K562 (cell line): Measurements from ENCODE around the gene TM9SF3. TPM values are rescaled to one million over a fixed set of nuclear protein-coding genes. Genes with fewer than 3 reads are reported as not detected.

Experiments used
- ATAC-seq: fragments of 200-7000 bp; cut with Tn5 transposase; 3 replicates; pipeline ENCODE4 v1.9.1; 2020; ENCODE audit warnings: moderate library complexity
- BruUV-seq: library from RNA; stranded (reverse); fragments of 400-500 nt; replicated peaks from 2 replicates; lab custom pipeline; 2021; lab: Mats Ljungman, UMichigan
- CTCF ChIA-PET: fragments of 300-600 bp; formaldehyde crosslinking; extraction: SDS; loops from one replicate; lab custom pipeline; 2021; ENCODE audit warnings: low intra/inter-chr PET ratio; lab: Yijun Ruan, JAX
- POLR2A ChIA-PET: fragments of 300-600, 350-650 bp; sonication (Branson Sonifier 250); formaldehyde crosslinking; extraction: SDS; loops from one replicate; lab custom pipeline; 2021; ENCODE audit warnings: antibody characterized with exemption, inconsistent platforms; lab: Yijun Ruan, JAX
- DNase-seq, 4 experiments: peaks; one replicate each; pipeline versions ENCODE4 v3.0.0 to v3.0.0-alpha.2; 2011 to 2018; ENCODE audit warnings: low spot score in 3 of 4, mixed read lengths in 3 of 4; ENCODE audit errors: extremely low read depth in 1 of 4
- FAIRE-seq: peaks from 2 replicates; lab custom pipeline; 2011; peaks lifted over from hg19 to GRCh38; lab: Jason Lieb, UNC
- H2AFZ ChIP-seq: 2 replicates; pipeline ENCODE4 v1.6.0; 2011; ENCODE audit warnings: low read depth, low read length, control low read depth, inconsistent platforms
- H3K27ac ChIP-seq: fragments of 200-600 bp; 3 replicates; pipeline ENCODE4 v1.8.0; 2011; ENCODE audit warnings: low read depth, mild to moderate bottlenecking, control low read depth, inconsistent platforms, low read length, moderate library complexity, mixed read lengths; ENCODE audit errors: extremely low read depth
- H3K27me3 ChIP-seq, 2 experiments: fragments of 300-600 bp in 1 of 2; 2 replicates in 1 of 2; 3 replicates in 1 of 2; pipeline versions ENCODE4 v1.6.0 to v1.8.0; 2011; ENCODE audit warnings: inconsistent platforms in 2 of 2, low read length in 2 of 2, mild to moderate bottlenecking in 1 of 2, mixed read lengths in 1 of 2, moderate library complexity in 1 of 2; ENCODE audit not compliant: control insufficient read depth in 2 of 2, insufficient read depth in 2 of 2
- H3K36me3 ChIP-seq: fragments of 300-600 bp; 3 replicates; pipeline ENCODE4 v1.8.0; 2011; ENCODE audit warnings: mild to moderate bottlenecking, low read length, inconsistent platforms; ENCODE audit not compliant: control insufficient read depth, insufficient read depth
- H3K4me1 ChIP-seq, 2 experiments: fragments of 200-600 bp in 1 of 2; replicated peaks in 1 of 2; 2 replicates in 1 of 2; 3 replicates in 1 of 2; pipeline versions ENCODE4 v1.5.1 to v1.8.0; 2011; ENCODE audit warnings: inconsistent platforms in 2 of 2, low read length in 2 of 2, mild to moderate bottlenecking in 1 of 2, mixed read lengths in 1 of 2, moderate library complexity in 1 of 2; ENCODE audit not compliant: control insufficient read depth in 2 of 2, insufficient read depth in 2 of 2
- H3K4me2 ChIP-seq: 2 replicates; pipeline ENCODE4 v1.6.1; 2011; ENCODE audit warnings: low read length, control low read depth, inconsistent platforms, mixed read lengths; ENCODE audit not compliant: insufficient read depth
- H3K4me3 ChIP-seq: fragments of 200-600 bp; sonication (generic), shearing (Covaris generic); 2 replicates; pipeline ENCODE4 v1.5.1; 2016; ENCODE audit warnings: control low read depth, inconsistent platforms
- H3K79me2 ChIP-seq: fragments of 200-600 bp; 3 replicates; pipeline ENCODE4 v1.8.0; 2011; ENCODE audit warnings: low read length, inconsistent platforms; ENCODE audit not compliant: control insufficient read depth, insufficient read depth
- H3K9ac ChIP-seq, 2 experiments: 2 replicates each; pipeline versions ENCODE4 v1.6.0 to v1.6.1; 2011; ENCODE audit warnings: low read depth in 2 of 2, low read length in 2 of 2, control low read depth in 1 of 2, inconsistent platforms in 1 of 2, mild to moderate bottlenecking in 1 of 2, mixed read lengths in 1 of 2; ENCODE audit not compliant: insufficient read depth in 1 of 2
- H3K9me1 ChIP-seq: one replicate; pipeline ENCODE4 v1.6.0; 2011; ENCODE audit warnings: inconsistent platforms, mild to moderate bottlenecking, low read length, moderate library complexity; ENCODE audit not compliant: control insufficient read depth, insufficient read depth
- H3K9me3 ChIP-seq: replicated peaks from 2 replicates; pipeline ENCODE4 v1.5.1; 2011; ENCODE audit warnings: low read depth, low read length, inconsistent platforms; ENCODE audit not compliant: control insufficient read depth, insufficient read depth
- H4K20me1 ChIP-seq: replicated peaks from 2 replicates; pipeline ENCODE4 v1.6.1; 2011; ENCODE audit warnings: low read length, inconsistent platforms, mixed read lengths; ENCODE audit not compliant: control insufficient read depth, insufficient read depth
- CEBPZ ChIP-seq: fragments of 150-350 bp; IDR thresholded peaks from 2 replicates; pipeline ENCODE4 v1.6.1; 2014; ENCODE audit warnings: low read depth, mild to moderate bottlenecking, low read length, borderline replicate concordance
- PURB ChIP-seq: sonication (generic); formaldehyde crosslinking; IDR thresholded peaks from 2 replicates; pipeline ENCODE4 v1.9.0; 2021; ENCODE audit warnings: low read depth, mild to moderate bottlenecking, missing genetic modification reagents
- PYGO2 ChIP-seq: fragments of 450-650 bp; IDR thresholded peaks from 2 replicates; pipeline ENCODE4 v1.6.1; 2016; ENCODE audit warnings: mild to moderate bottlenecking, missing genetic modification characterization, moderate library complexity, missing compliant biosample characterization
- RFX1 ChIP-seq: fragments of 450-650 bp; IDR thresholded peaks from 2 replicates; pipeline ENCODE4 v1.6.1; 2016; ENCODE audit warnings: mild to moderate bottlenecking, moderate library complexity
- ZNF699 ChIP-seq: fragments of 250-450 bp; sonication (Bioruptor Pico); IDR thresholded peaks from 2 replicates; pipeline ENCODE4 v1.8.0; 2021; ENCODE audit warnings: mild to moderate bottlenecking, moderate library complexity; ENCODE audit not compliant: insufficient replicate concordance
- WGBS: fragments of 100-300 bp; shearing (Covaris generic); methylation state at CpG from one replicate; pipeline ENCODE4 v1.1.6; 2016; ENCODE audit warnings: low coverage, mixed read lengths; ENCODE audit not compliant: insufficient coverage; ENCODE audit errors: missing lambda C conversion rate; 5-methylcytosine and 5-hydroxymethylcytosine counted together
- in situ Hi-C: fragments of 300-500 bp; cut with MboI; formaldehyde crosslinking; loops from 4 replicates; pipeline ENCODE4 v1.15.0; 2018; ENCODE audit warnings: inconsistent platforms, mixed read lengths
- intact Hi-C: fragments of 100-400 bp; cut with micrococcal nuclease; formaldehyde crosslinking; loops from 2 replicates; pipeline ENCODE4 v1.14.2; 2022
- polyA plus RNA-seq, 8 experiments: library from polyadenylated mRNA; depleted of rRNA in 4 of 8; stranded (reverse) in 5 of 8; unstranded in 3 of 8; fragments of >200 nt; fragmentation: Nextera tagmentation in 2 of 8; fragmentation: Illumina TruSeq in 1 of 8; extraction: Ambion mirVana in 2 of 8; extraction: Trizol in 1 of 8; gene quantifications; 2 replicates each; pipeline versions ENCODE4 v1.2.1 to v1.2.3, GENCODE V29; 2011 to 2014; ENCODE audit warnings: inconsistent platforms in 1 of 8, missing spikeins in 1 of 8
- total RNA-seq, 7 experiments: library from RNA; depleted of rRNA in 6 of 7; stranded (reverse); fragments of >200 nt in 6 of 7; fragmentation: Illumina TruSeq in 2 of 7; extraction: Trizol in 2 of 7; gene quantifications; 2 replicates each; pipeline versions ENCODE4 v1.2.1 to v1.2.3, GENCODE V29; 2011 to 2021; ENCODE audit warnings: low replicate concordance in 1 of 7

TM9SF3 gene
- total and polyA plus RNA-seq, 9 of the 15 experiments (the other 6 are each of a cell fraction or from before 2014, with no cell fraction given): 16.1 to 63.1 (median 34.9) TPM

GRCh38 chr10:96612055-96612830 lies 25.4 kb upstream of the TM9SF3 start:
- in situ Hi-C loops: no loop called here
- no TSS peak for BruUV-seq
- H3K4me2 ChIP-seq: no peak overlapping the region
- ATAC-seq (no peak), FAIRE-seq (no peak), DNase-seq (no peak)
- no peaks in the 10 kb centered on the region for H3K27me3 ChIP-seq
- no peak overlapping the region for H3K4me3 ChIP-seq
- POLR2A ChIA-PET: no interaction called here
- no peaks in the 10 kb centered on the region for H3K9me1 ChIP-seq
- H4K20me1 ChIP-seq: no peaks in the 10 kb centered on the region
- no peaks in the 10 kb centered on the region for H3K36me3 ChIP-seq
- H2AFZ ChIP-seq: no peak overlapping the region
- H3K4me1 ChIP-seq: peaks cover 11 to 16% of the 10 kb centered on the region in 2 experiments; a peak in 4 of 5 replicates
- H3K27ac ChIP-seq: no peak overlapping the region
- CTCF ChIA-PET: no interaction called here
- H3K79me2 ChIP-seq: no peaks in the 10 kb centered on the region
- no peaks in the 10 kb centered on the region for H3K9me3 ChIP-seq
- intact Hi-C loops: loop anchor here (10.0 kb wide), 1 partner anchor 97 kb away; the partner anchor contains the start of gene TLL2
- TF ChIP-seq PYGO2: no peak
- no peak for TF ChIP-seq PURB (CRISPR knock-in tag)
- no peak for TF ChIP-seq RFX1
- TF ChIP-seq CEBPZ: no peak
- no peak for TF ChIP-seq ZNF699 (CRISPR knock-in tag)
- WGBS: 47% methylated on average over 6 of the region's 8 CpGs
- no peak overlapping the region for H3K9ac ChIP-seq
